Keratinocyte (primary cell): ENCODE data around the gene HOXA7. TPM values are rescaled to one million over a fixed set of nuclear protein-coding genes. Genes with fewer than 3 reads are reported as not detected.
A peak's percentile ranks its signal among the peaks of the same experiment; 100 is the strongest.

Source experiments
- DNase-seq: peaks from one replicate; pipeline ENCODE4 v3.0.0-alpha.2; 2011; ENCODE audit warnings: low read depth, missing footprints, low spot score
- FAIRE-seq: peaks from 2 replicates; lab custom pipeline; 2011; peaks lifted over from hg19 to GRCh38; lab: Jason Lieb, UNC
- H2AFZ ChIP-seq: 2 replicates; pipeline ENCODE4 v1.6.0; 2012; ENCODE audit warnings: low read length, control low read depth, inconsistent platforms; ENCODE audit not compliant: control insufficient read depth
- H3K27ac ChIP-seq: 2 replicates; pipeline ENCODE4 v1.5.1; 2011; ENCODE audit warnings: low read length; ENCODE audit not compliant: control insufficient read depth, insufficient read depth
- H3K27me3 ChIP-seq: 3 replicates; pipeline ENCODE4 v1.6.0; 2011; ENCODE audit warnings: low read length; ENCODE audit not compliant: control insufficient read depth, insufficient read depth; ENCODE audit errors: extremely low read depth
- H3K36me3 ChIP-seq, 2 experiments: 2 replicates in 1 of 2; 3 replicates in 1 of 2; pipeline ENCODE4 v1.5.1; 2011; ENCODE audit warnings: low read length in 2 of 2, mild to moderate bottlenecking in 1 of 2; ENCODE audit not compliant: control insufficient read depth in 2 of 2, insufficient read depth in 2 of 2; ENCODE audit errors: extremely low read depth in 1 of 2
- H3K4me1 ChIP-seq: 3 replicates; pipeline ENCODE4 v1.5.1; 2011; ENCODE audit warnings: low read length; ENCODE audit not compliant: control insufficient read depth, insufficient read depth; ENCODE audit errors: extremely low read depth
- H3K4me2 ChIP-seq: 3 replicates; pipeline ENCODE4 v1.6.0; 2011; ENCODE audit warnings: low read depth, low read length; ENCODE audit not compliant: control insufficient read depth, insufficient read depth; ENCODE audit errors: extremely low read depth
- H3K4me3 ChIP-seq, 3 experiments: fragments of 200-600 bp in 1 of 3; sonication (generic) in 1 of 3; 2 replicates in 2 of 3; 3 replicates in 1 of 3; pipeline ENCODE4 v1.5.1; 2011 to 2016; ENCODE audit warnings: low read length in 3 of 3, mild to moderate bottlenecking in 3 of 3, control low read depth in 2 of 3, inconsistent platforms in 1 of 3, low read depth in 1 of 3, mixed read lengths in 1 of 3, mixed run types in 1 of 3, moderate library complexity in 1 of 3; ENCODE audit not compliant: control insufficient read depth in 2 of 3, insufficient read depth in 2 of 3; ENCODE audit errors: extremely low read depth in 1 of 3
- H3K79me2 ChIP-seq: 2 replicates; pipeline ENCODE4 v1.6.0; 2012; ENCODE audit warnings: low read length; ENCODE audit not compliant: control insufficient read depth, insufficient read depth
- H3K9ac ChIP-seq: 3 replicates; pipeline ENCODE4 v1.6.0; 2011; ENCODE audit warnings: low read length; ENCODE audit not compliant: control insufficient read depth, insufficient read depth; ENCODE audit errors: extremely low read depth
- H3K9me1 ChIP-seq: 3 replicates; pipeline ENCODE4 v1.6.0; 2011; ENCODE audit warnings: low read length; ENCODE audit not compliant: control insufficient read depth, insufficient read depth; ENCODE audit errors: extremely low read depth
- H3K9me3 ChIP-seq: 2 replicates; pipeline ENCODE4 v1.5.1; 2012; ENCODE audit warnings: low read depth, low read length; ENCODE audit not compliant: control insufficient read depth
- H4K20me1 ChIP-seq: 3 replicates; pipeline ENCODE4 v1.6.0; 2011; ENCODE audit warnings: low read length; ENCODE audit not compliant: control insufficient read depth, insufficient read depth; ENCODE audit errors: extremely low read depth
- EZH2 ChIP-seq: IDR thresholded peaks from one replicate; pipeline ENCODE4 v1.6.1; 2012; ENCODE audit warnings: inconsistent platforms, mild to moderate bottlenecking, low read length, moderate library complexity
- dilution Hi-C: fragments of 300-500 bp; cut with MboI; formaldehyde crosslinking; loops from one replicate; pipeline ENCODE4 v1.7.0; 2020; ENCODE audit warnings: low sequenced_read_pairs; ENCODE audit not compliant: extremely low pct_ligation_motif_present
- polyA plus RNA-seq, 5 experiments: library from polyadenylated mRNA; depleted of rRNA in 3 of 5; stranded (reverse) in 3 of 5; stranded (forward) in 1 of 5; unstranded in 1 of 5; fragments of >200 nt; gene quantifications; 1 replicate in 1 of 5; 2 replicates in 3 of 5; 3 replicates in 1 of 5; pipeline versions ENCODE4 v1.2.1 to v1.2.3, GENCODE V29; 2011 to 2012; ENCODE audit warnings: missing spikeins in 2 of 5, low read depth in 1 of 5, low replicate concordance in 1 of 5
- TF ChIP-seq, protein P1 (sequence below), 3 experiments: IDR thresholded peaks in 1 of 3; conservative IDR thresholded peaks in 1 of 3; optimal IDR thresholded peaks in 1 of 3; 2 replicates in 2 of 3; 3 replicates in 1 of 3; pipeline versions ENCODE3 to v1.5.1; 2011; ENCODE audit warnings: low read length in 3 of 3, mild to moderate bottlenecking in 3 of 3, moderate library complexity in 2 of 3, control low read depth in 1 of 3, inconsistent platforms in 1 of 3; ENCODE audit not compliant: insufficient read depth in 2 of 3; ENCODE audit errors: extremely low read depth in 1 of 3

Gene HOXA7
- polyA plus RNA-seq, 1 donor (not counting 4 experiments of a cell fraction or from before 2014, with no cell fraction given): 8.1 TPM

DNA sequence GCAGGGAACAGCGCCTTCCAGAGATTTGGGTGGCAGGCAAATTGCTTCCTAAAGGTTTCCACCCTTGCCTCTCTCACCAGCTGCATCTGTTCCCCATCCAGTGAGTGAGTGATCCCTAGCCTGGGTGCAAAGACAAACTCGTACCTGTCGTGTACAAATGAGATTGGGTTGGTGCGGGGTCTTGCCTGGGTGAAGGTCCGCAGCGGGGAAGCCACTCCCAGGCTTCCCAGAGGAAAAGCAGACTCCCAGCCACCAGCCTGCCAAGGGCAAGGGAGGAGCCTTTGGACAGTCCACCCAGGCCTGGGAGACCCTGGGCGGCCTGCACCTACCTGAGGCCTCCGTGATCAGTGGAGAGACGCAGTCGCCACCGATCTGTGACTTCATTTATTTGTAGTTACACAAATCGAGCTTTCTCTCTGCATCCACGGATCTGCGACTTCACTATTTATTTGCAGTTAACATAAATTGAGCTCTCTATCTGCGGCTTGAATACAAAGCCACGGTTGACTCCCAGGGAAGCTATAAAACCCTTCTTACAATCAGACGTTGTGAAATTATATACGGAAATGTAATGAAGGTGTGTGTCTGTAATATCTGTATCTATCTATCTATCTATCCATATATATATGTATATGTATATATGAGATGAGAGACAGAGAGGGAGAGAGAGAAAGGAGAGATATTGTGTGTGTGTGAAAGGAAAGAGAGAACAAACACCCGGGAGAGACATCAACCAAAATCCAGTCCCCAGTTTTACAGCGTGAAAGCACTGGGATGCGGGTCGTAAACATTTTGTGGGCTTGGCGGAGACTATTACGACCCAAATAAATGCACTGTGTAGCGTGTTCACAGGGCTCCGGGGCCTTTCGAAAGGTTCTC, 3.0 kb upstream of the HOXA7 start:
- Histone ChIP-seq H3K79me2 (peaks cover 51% of the 10 kb centered on the region), H3K4me1 (peaks cover 53% of the 10 kb centered on the region), H3K4me3 (peak overlapping the region; percentile 78 to 94 (median 80)), H3K36me3 (peaks cover 4 to 10% of the 10 kb centered on the region in 2 experiments), H3K9me1 (no peaks in the 10 kb centered on the region), H3K27me3 (no peaks in the 10 kb centered on the region), H3K9me3 (no peaks in the 10 kb centered on the region), H4K20me1 (no peaks in the 10 kb centered on the region), H3K4me2 (peak overlapping the region; percentile 98), H2AFZ (peak overlapping the region; percentile 87), H3K27ac (peak overlapping the region; percentile 87), H3K9ac (peak overlapping the region; percentile 90)
- dilution Hi-C loops: no loop called here
- DNase-seq (no peak), FAIRE-seq (peak; percentile 86)
- TF ChIP-seq, protein P1, sequence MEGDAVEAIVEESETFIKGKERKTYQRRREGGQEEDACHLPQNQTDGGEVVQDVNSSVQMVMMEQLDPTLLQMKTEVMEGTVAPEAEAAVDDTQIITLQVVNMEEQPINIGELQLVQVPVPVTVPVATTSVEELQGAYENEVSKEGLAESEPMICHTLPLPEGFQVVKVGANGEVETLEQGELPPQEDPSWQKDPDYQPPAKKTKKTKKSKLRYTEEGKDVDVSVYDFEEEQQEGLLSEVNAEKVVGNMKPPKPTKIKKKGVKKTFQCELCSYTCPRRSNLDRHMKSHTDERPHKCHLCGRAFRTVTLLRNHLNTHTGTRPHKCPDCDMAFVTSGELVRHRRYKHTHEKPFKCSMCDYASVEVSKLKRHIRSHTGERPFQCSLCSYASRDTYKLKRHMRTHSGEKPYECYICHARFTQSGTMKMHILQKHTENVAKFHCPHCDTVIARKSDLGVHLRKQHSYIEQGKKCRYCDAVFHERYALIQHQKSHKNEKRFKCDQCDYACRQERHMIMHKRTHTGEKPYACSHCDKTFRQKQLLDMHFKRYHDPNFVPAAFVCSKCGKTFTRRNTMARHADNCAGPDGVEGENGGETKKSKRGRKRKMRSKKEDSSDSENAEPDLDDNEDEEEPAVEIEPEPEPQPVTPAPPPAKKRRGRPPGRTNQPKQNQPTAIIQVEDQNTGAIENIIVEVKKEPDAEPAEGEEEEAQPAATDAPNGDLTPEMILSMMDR (optimal IDR thresholded peaks at IDR 0.05 in 1 of 3, IDR thresholded peaks at IDR 0.05 in 1 of 3, conservative IDR thresholded peaks at IDR 0.05 in 1 of 3; ENCODE audit: extremely low read depth in 1 of 3, insufficient read depth in 2 of 3, low read length in 3 of 3): no peak
- TF ChIP-seq EZH2: no peak

DNA sequence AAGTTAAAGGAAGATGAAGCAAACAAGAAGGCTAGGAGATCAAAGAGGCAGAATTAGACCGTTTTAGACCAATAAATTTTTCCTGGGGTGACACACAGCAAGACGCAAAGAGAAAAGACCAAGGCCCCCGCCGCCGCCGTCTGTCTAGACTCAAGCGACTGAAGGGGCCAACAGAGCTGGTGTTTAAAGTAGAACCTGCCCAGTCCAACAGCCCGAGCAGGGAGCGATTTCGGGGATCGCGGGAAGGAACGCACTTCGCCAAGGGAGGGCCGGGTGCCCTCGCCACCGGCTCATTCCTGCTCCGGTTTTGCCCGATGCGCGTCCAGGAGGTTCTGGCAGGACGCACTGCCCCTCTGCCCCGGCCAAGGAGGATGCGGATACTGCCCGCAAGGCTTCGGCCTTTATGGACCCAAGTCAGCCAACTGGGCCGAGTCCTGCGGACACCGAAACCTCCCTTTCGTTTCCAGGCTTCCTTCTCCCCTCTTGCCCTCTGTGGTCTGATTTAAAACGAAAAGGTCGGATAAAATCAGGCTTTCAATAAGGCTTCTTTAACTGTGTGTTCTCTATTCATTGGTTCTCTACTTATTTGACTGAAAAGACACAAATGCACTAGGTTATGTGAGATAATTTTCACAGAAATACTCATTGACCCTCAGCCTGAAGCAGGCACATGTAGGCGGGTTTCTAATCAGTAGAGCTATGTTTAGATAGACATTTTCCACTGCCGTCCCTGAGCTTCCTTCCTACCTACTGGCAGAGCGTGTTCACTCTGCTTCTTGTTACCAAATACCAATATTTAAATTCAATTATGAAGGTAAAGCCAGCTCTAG, 2.2 kb upstream of the HOXA7 start:
- Histone ChIP-seq H3K4me3 (peak overlapping the region; percentile 55 to 94 (median 80)), H3K4me2 (peak overlapping the region; percentile 98), H3K9me1 (no peaks in the 10 kb centered on the region), H3K4me1 (peaks cover 62% of the 10 kb centered on the region), H3K27ac (peak overlapping the region; percentile 87), H3K27me3 (no peaks in the 10 kb centered on the region), H3K9ac (peak overlapping the region; percentile 90), H3K79me2 (peaks cover 48% of the 10 kb centered on the region), H2AFZ (peak overlapping the region; percentile 87), H3K36me3 (peaks cover 1 to 4% of the 10 kb centered on the region in 2 experiments), H3K9me3 (no peaks in the 10 kb centered on the region), H4K20me1 (no peaks in the 10 kb centered on the region)
- dilution Hi-C loops: no loop called here
- no peak for DNase-seq
- TF ChIP-seq, protein P1 (optimal IDR thresholded peaks at IDR 0.05 in 1 of 3, IDR thresholded peaks at IDR 0.05 in 1 of 3, conservative IDR thresholded peaks at IDR 0.05 in 1 of 3; ENCODE audit: extremely low read depth in 1 of 3, insufficient read depth in 2 of 3, low read length in 3 of 3): no peak
- TF ChIP-seq EZH2: no peak
- no peak for FAIRE-seq
